ENCODE results near the gene AMIGO2.
"Not testable (repeated sequence)": the region's sequence is repeated elsewhere in the genome, so short reads cannot be mapped to it uniquely, and the experiment has no call there.

Gene AMIGO2

GRCh38 chr12:47070310-47070709 is 9.4 kb downstream of the AMIGO2 start:
- no peak for DNase-seq

DNA sequence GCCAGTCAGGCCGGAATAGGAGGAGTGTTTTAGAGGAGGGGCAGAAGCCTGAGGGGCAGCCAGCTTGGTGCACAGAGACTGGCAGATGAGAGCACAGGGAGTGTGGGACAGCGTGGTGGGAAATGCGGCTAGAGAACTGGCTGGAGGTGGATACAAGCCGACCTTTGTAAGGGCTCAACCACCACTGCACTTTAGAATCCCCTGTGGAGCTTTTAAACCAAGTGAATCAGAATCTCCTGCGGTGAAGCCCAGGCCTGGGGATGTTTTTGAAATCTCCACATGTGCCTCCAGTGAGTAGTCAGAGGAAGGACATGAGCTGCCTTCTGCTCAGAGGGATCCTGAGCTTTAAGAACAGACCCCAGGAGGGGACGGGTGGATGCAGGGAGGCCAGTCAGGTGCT is 11.2 kb downstream of the AMIGO2 start:
- peak; percentile 94 for DNase-seq

GRCh38 chr12:47067771-47068431 is 11.9 kb downstream of the AMIGO2 start:
- peak; percentile 85 for DNase-seq

- DNase-seq, result no peak
Observed at GRCh38 chr12:47067176-47067575, 12.6 kb downstream of the AMIGO2 start.

GRCh38 chr12:47066278-47067025 is 13.3 kb downstream of the AMIGO2 start:
- DNase-seq, result no peak

DNA sequence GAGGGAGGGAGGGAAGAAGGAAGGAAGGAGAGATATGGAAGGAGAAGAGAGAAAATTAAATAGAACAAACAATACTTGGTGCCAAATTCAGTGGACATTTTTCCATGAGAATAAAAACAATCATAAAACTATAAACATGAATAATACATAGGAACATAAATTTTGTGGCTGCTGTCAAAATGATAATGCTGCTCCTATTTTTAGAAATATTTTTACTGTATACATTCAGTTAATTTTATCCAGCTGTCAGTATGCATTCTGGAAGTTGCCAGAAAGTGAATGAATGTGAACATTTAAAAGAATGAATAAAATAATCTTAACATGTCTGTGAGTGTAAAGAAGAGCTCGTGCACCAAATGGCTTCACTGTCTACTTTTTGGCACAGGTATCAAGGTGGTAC is 14.2 kb downstream of the AMIGO2 start:
- DNase-seq, result no peak

DNA sequence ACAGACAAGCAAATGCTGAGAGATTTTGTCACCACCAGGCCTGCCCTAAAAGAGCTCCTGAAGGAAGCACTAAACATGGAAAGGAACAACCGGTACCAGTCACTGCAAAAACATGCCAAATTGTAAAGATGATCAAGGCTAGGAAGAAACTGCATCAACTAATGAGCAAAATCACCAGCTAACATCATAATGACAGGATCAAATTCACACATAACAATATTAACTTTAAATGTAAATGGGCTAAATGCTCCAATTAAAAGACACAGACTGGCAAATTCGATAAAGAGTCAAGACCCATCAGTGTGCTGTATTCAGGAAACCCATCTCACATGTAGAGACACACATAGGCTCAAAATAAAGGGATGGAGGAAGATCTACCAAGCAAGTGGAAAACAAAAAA is 21.1 kb downstream of the AMIGO2 start:
- not testable (repeated sequence) for DNase-seq

DNA sequence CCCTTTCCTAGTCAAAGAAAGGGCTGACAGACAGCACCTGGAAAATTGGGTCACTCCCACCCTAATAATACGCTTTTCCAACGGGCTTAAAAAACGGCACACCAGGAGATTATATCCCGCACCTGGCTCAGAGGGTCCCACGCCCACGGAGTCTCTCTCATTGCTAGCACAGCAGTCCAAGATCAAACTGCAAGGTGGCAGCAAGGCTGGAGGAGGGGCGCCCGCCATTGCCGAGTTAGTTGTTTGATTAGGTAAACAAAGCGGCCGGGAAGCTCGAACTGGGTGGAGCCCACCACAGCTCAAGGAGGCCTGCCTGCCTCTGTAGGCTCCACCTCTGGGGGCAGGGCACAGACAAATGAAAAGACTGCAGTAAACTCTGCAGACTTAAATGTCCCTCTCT is 22.8 kb downstream of the AMIGO2 start:
- not testable (repeated sequence) for DNase-seq

DNA sequence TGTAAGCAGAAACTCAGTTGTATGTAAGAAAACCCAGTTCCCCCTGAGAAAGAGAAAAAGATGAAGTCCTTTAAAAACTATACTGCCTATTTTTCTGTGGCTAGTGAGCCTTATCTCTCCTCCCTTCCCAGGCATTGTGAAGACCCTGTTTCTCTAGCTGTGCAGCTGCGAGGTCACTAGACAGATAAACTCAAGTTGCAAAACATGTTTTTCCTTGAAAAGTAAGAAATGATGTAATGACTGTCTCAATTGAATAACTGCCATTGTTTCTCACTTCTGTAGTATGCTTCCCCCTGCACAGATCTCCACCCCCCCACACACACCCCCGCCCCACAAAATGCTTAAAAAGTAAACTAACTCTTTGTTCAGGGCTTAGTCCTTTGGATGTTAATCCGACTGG is 23.9 kb downstream of the AMIGO2 start:
- DNase-seq, result not testable (repeated sequence)

GRCh38 chr12:47054659-47055058 is 25.1 kb downstream of the AMIGO2 start:
- no peak for DNase-seq

DNA sequence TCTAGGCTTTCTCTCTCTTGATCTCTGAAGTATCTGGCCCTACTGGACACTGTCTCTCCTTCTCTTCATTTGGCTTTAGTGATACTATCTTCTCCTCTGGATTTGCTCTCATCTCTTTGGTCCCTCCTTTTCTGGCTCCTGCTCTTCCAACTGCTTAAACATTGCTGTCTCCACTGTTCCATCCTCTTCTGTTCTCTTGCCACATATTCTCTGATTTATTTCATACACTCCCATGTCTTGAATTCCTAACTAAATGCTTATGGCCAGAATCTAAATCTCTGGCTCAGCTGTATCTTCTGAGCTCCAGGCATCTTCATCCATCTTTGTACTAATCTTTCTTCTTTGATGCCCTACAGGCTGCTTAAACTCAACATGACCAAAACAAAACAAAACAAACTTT is 25.8 kb downstream of the AMIGO2 start:
- no peak for DNase-seq

GRCh38 chr12:47052274-47052673 is 27.5 kb downstream of the AMIGO2 start:
- no peak for DNase-seq

- not testable (repeated sequence) for DNase-seq
Observed at GRCh38 chr12:47051291-47051690, 28.5 kb downstream of the AMIGO2 start.

GRCh38 chr12:47048541-47048940 is 31.2 kb downstream of the AMIGO2 start:
- DNase-seq, result no peak

DNA sequence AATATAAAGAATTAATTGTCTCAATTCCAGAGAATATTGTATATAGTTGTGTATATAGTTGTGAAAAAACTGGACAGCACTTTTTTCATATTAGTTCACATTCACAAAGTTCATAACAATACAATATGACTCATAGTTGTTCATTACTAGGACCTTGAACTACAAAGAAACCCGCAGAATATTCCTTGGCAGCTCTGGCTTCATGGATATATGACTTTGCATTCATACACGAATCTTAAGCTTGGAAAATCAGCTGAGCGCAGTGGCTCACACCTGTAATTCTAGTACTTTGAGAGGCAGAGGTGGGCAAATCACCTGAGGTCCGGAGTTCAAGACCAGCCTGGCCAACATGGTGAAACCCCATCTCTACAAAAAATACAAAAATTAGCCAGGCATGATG is 38.4 kb downstream of the AMIGO2 start:
- DNase-seq, result no peak

DNA sequence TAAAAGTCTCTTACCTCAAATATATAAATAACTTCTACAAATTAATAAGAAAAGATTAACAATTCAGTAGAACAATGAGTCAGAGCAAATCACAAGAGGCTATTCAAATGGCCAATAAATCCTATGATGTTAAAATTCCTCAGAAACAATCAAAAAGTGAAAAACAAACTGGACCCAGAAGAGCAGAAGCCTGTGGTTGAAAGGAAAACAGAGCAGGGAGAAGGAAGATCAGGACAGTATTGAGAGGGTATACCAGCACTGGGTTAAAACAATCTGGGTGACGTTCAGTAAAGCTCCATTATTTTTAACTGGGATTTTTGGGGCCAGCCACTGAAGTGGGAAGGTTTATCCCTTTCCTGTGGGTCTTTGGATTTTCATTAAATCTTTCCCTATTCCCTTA is 40.0 kb downstream of the AMIGO2 start:
- DNase-seq, result no peak

DNA sequence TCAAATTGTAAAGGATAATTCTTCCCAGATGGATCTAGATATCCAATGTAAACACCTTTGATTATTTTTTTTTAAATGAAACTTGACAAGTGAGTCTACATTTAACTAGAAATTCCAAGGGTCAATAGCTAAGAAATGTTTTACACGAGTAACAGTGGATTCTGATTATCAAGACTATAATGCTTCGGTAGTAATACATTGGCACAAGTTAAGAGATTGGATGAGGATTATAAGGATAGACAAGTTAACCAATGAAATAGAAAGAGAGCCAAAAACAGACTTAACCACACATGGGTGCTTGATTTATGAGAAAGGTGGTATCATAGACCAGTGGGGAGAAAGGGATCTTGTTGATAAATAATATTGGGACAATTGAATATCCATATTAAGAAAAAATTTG is 40.7 kb downstream of the AMIGO2 start:
- DNase-seq, result no peak

DNA sequence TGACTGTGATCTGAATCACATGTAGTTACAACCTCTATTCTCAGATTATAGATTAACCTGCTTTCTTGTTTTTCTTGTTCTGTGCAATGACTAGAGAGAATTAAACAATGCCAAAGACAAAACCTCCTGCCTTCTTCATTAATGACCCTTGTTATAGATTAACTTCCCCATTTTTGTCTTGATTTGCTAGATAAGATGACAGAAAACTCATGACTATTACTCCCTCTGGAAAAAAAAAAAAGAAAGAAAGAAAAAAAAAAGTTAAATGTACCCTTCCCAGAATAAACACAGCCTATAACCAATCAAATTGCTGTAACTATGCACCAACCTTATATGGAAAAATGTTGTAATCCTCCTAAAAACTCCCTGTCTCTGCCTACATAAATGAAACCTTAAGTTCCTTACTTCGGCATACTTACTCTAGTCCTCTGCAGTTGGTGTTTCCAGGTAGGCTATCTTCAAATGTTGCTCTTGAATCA is 41.5 kb downstream of the AMIGO2 start:
- no peak for DNase-seq

DNA sequence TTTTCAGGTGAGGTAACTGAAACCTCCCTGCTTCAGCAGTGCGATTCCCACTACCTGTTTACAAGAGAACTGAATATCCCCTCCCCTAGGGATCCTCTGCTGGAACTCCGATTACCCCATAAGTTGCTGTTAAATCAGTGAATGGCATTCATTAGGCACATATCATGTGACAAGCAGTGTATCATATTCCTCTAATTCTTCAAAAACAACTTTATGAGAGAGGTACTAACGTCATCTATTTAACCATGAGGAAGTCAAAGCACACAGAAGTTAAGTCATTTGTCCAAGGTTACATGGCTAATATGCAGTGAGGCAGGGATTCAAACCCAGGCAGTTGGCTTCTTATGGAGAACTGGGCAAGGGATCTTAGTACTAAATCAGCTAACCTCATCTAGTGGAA is 44.3 kb downstream of the AMIGO2 start:
- peak; percentile 16 for DNase-seq

DNA sequence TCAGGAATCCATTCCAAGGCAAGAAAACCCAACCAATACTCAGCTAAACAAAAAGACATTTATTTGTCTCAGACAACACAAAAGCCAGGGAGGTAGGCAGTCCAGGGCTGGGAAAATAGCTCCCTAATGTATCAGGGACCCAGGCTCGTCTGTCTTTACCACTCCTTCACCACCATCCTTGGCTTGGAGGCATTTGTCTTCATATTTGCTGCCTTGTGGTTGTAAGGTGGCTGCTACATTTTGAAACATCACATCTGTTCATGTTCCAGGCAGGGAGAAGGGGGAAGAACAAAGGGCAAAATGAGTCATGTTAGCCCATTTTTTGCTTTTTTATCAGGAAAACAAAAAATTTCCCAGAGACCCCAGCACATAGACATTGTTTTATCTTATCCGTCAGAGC is 45.1 kb downstream of the AMIGO2 start:
- DNase-seq, result no peak

GRCh38 chr12:47033789-47034555 is 45.8 kb downstream of the AMIGO2 start:
- no peak for DNase-seq

- DNase-seq, result peak; percentile 23
Observed at GRCh38 chr12:47033081-47033480, 46.7 kb downstream of the AMIGO2 start.

DNA sequence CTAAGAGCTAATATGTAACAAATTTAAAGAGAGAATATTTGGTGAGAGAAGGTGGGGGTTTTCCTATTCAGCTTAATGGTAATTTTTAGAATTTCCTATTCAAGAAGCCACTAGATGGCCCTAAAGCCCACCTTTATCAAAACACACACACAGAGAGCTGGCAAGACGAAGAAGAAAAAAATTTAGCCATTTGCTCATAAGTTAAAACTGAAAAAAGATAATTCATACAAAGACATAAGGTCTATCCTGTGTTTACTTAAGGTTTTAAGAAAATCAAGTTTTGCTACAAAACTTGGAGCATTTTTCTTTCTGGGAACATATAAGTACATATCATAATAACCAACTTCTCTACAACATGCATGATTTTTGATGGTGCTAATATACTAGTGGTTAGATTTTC is 47.1 kb downstream of the AMIGO2 start:
- peak; percentile 71 for DNase-seq

DNA sequence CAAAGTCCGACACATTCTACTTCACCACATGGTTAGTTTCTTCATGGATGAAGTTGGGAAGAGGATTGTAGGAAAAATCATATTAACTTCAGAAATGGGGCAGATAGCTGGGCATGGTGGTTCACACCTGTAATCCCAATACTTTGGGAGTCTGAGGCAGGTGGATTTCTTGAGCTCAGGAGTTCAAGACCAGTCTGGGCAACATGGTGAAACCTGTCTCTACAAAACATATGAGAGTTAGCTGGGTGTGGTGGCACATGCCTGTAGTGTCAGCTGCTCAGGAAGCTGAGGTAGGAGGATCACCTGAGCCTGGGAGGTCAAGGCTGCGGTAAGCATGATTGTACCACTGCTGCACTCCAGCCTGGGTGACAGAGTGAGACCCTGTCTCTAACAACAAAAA is 49.9 kb downstream of the AMIGO2 start:
- DNase-seq, result no peak

Measured in NCI-H69 (cell line).